ENCODE data around the gene NHLRC2.

NHLRC2 gene

DNA sequence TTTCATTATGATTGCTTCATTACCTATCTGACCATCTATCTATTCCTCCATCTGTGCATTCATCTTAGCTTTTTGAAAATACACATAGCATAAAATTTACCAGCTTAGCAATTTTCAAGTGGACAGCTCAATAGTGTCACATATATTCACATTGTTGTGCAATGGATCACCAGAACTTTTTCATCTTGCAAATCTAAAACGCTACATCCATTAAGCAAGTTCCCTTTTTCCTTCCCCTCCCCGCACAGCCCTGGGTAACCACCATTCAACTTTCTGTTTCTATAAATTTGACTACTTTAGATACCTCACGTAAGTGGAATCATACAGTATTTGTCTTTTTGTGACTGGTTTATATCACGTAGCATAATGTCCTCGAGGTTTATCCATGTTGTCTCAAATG, 111.2 kb downstream of the NHLRC2 start:
- TF ChIP-seq, protein P1, sequence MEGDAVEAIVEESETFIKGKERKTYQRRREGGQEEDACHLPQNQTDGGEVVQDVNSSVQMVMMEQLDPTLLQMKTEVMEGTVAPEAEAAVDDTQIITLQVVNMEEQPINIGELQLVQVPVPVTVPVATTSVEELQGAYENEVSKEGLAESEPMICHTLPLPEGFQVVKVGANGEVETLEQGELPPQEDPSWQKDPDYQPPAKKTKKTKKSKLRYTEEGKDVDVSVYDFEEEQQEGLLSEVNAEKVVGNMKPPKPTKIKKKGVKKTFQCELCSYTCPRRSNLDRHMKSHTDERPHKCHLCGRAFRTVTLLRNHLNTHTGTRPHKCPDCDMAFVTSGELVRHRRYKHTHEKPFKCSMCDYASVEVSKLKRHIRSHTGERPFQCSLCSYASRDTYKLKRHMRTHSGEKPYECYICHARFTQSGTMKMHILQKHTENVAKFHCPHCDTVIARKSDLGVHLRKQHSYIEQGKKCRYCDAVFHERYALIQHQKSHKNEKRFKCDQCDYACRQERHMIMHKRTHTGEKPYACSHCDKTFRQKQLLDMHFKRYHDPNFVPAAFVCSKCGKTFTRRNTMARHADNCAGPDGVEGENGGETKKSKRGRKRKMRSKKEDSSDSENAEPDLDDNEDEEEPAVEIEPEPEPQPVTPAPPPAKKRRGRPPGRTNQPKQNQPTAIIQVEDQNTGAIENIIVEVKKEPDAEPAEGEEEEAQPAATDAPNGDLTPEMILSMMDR (IDR thresholded peaks at IDR 0.05) = no peak
- Histone ChIP-seq H3K27ac (no peak overlapping the region), H3K4me3 (no peak overlapping the region)
- DNase-seq (ENCODE audit: low spot score) = no peak
